ENCODE results near the gene NR2F2. TPM values are rescaled to one million over a fixed set of nuclear protein-coding genes. Genes with fewer than 3 reads are reported as not detected.

The NR2F2 gene
- total RNA-seq, 4 donors from 2014 or later = 11.3 to 29.5 (median 18.4) TPM

DNA sequence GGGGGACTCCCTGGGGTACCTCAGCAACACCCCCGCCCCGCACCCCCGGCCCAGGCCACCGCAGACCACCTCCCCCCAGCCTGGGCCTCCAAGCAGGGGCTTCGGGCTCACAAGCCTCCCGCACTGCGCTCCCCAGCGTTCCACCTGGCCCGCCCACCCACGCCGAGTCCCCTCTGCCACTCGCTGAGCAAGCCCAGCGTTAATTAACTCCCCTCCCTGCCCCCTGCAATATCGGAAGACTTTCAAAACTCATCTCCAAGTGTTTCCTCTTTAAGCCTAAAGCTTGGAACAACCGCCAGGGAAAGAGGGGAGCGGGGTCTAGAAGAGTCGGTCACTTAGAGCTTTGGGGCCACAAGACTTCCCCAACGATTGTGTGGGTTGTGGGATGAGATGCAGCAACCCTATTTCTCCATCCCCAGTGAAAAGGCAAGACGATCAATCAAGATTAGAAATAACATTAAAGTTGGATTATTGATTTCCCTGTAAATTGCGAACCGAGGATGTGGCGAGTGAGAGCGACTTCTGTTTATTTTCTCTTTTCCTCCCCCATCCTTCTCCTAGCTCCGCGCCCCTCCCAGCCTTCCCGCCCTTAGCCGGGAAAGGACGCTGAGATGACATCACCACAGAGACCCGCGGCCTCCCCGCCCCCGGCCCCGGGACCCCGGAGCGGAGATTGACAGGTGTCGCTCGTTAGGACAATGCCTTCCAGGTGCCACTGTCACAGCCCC is 30.2 kb downstream of the NR2F2 start:
- no peaks in the 10 kb centered on the region for H3K36me3 ChIP-seq
- H3K27me3 ChIP-seq = peaks cover 89% of the 10 kb centered on the region
- 26 to 33% methylated on average over 1 to 37 of the region's 37 CpGs for WGBS, 2 donors (ENCODE audit: low coverage in 1 of 2)
- H3K4me3 ChIP-seq = peak overlapping the region in 3 of 4 donors; percentile 19 to 39 (median 24)
- no peak for DNase-seq
- no peak for TF ChIP-seq POLR2AphosphoS5 (IDR thresholded peaks at IDR 0.05)
- TF ChIP-seq EP300 (IDR thresholded peaks at IDR 0.05; ENCODE audit: low read depth) = no peak
- TF ChIP-seq, protein P1, sequence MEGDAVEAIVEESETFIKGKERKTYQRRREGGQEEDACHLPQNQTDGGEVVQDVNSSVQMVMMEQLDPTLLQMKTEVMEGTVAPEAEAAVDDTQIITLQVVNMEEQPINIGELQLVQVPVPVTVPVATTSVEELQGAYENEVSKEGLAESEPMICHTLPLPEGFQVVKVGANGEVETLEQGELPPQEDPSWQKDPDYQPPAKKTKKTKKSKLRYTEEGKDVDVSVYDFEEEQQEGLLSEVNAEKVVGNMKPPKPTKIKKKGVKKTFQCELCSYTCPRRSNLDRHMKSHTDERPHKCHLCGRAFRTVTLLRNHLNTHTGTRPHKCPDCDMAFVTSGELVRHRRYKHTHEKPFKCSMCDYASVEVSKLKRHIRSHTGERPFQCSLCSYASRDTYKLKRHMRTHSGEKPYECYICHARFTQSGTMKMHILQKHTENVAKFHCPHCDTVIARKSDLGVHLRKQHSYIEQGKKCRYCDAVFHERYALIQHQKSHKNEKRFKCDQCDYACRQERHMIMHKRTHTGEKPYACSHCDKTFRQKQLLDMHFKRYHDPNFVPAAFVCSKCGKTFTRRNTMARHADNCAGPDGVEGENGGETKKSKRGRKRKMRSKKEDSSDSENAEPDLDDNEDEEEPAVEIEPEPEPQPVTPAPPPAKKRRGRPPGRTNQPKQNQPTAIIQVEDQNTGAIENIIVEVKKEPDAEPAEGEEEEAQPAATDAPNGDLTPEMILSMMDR (IDR thresholded peaks at IDR 0.05) = no peak
- TF ChIP-seq POLR2A (IDR thresholded peaks at IDR 0.05) = no peak
- H3K27ac ChIP-seq = peak overlapping the region in 1 of 4 donors; percentile 59
- intact Hi-C loops (cut with DNase I; ENCODE audit: low total_unique reads) (loop anchor here (5.0 kb wide), 1 partner anchor 1517 kb away; no protein-coding TSS in a partner anchor), in situ Hi-C loops (cut with MboI; ENCODE audit: low pct_ligation_motif_present in 1 of 4, low pct_unique_long_range_greater_than_20kb in 1 of 4, low sequenced_read_pairs in 3 of 4) (loop anchor here in 2 of 4 donors (25.0 kb wide), 3 partner anchors 527 to 1402 kb away; no protein-coding TSS in a partner anchor)
- H3K4me1 ChIP-seq = peaks cover 0 to 26% (median 13%) of the 10 kb centered on the region in 4 donors
- H3K9me3 ChIP-seq = no peaks in the 10 kb centered on the region

DNA sequence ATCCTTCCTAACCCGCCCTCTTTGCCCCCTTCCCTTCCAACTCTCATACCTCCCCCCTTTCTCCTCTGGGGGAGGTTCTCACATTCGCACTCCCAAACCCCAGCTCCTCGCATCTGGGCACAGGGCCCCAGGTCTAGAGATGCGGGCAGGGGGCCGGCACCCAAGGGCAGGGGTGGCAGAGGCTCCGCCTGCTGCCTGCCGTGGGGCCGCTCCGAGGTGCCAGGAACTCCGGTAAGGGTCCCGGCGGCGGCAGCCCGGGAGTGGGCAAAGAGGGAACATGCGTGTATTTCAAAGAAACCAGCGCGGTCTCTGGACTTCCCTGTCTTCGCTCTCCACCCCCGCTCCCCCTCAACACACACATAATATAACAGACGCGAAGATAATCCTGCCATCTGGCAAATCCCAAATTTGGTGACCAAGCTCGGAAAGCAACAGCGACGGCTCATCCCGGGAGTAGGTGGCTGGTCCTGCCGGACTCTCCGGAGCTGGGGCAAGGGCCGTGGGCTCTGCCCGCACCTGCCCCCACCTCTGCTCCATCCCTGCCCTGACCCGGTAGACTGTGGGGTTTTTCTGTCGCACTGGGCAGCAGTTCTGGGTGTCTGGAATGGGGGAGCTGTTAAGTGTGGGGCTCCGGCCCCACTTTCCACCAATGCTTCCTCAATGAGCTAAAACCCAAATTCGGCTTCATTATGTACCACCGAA is 31.0 kb downstream of the NR2F2 start:
- H3K4me3 ChIP-seq = no peak overlapping the region
- TF ChIP-seq EP300 (IDR thresholded peaks at IDR 0.05; ENCODE audit: low read depth) = no peak
- no peak for TF ChIP-seq POLR2A (IDR thresholded peaks at IDR 0.05)
- TF ChIP-seq, protein P1 (IDR thresholded peaks at IDR 0.05) = no peak
- no peak for TF ChIP-seq POLR2AphosphoS5 (IDR thresholded peaks at IDR 0.05)
- WGBS, 2 donors (ENCODE audit: low coverage in 1 of 2) = 37 to 40% methylated on average over 2 to 34 of the region's 34 CpGs
- no peaks in the 10 kb centered on the region for H3K9me3 ChIP-seq
- in situ Hi-C loops (cut with MboI; ENCODE audit: low pct_ligation_motif_present in 1 of 4, low pct_unique_long_range_greater_than_20kb in 1 of 4, low sequenced_read_pairs in 3 of 4) = loop anchor here in 2 of 4 donors (25.0 kb wide), 3 partner anchors 526 to 1401 kb away; no protein-coding TSS in a partner anchor
- H3K27ac ChIP-seq = no peak overlapping the region
- intact Hi-C loops (cut with DNase I; ENCODE audit: low total_unique reads) = loop anchor here (5.0 kb wide), 1 partner anchor 1516 kb away; no protein-coding TSS in a partner anchor
- peaks cover 93% of the 10 kb centered on the region for H3K27me3 ChIP-seq
- no peaks in the 10 kb centered on the region for H3K36me3 ChIP-seq
- DNase-seq = no peak
- peaks cover 0 to 20% (median 10%) of the 10 kb centered on the region in 4 donors for H3K4me1 ChIP-seq

DNA sequence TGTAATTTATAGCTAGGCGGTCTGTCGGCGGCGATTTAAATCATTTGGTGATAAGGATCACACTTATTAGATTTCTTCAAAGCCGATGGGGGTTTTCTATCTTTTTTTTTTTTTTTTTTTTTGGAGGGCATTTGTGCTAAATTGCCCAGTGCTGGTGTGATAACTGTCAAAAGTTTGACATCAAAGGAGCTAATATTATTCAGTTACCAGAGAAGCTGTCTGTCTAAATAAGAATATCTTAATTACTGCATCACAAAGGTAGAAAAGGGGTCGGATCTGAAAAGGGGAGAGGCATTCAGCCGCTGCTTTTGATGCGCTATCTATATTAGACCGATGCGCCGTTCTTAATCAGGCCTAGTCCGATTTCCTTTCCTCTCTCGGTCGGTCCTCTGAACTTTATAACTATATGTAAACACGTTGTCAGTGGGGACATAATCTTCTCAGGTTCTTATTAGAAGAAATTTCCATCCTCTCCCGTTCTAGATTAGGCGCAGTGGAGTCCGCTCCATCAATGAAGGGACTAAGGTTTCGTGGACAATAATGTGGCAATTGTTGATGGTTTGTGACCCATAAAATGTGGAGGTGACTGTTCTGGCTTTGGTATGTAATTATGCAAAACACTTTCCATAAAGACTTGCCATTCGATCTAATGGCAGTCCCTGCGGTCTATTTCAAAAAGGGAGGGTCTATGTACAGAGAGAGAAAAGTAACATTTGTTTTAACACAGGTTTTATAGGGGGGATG is 31.7 kb downstream of the NR2F2 start:
- H3K4me1 ChIP-seq = peaks cover 0 to 18% (median 8%) of the 10 kb centered on the region in 4 donors
- DNase-seq = no peak
- H3K4me3 ChIP-seq = no peak overlapping the region
- in situ Hi-C loops (cut with MboI; ENCODE audit: low pct_ligation_motif_present in 1 of 4, low pct_unique_long_range_greater_than_20kb in 1 of 4, low sequenced_read_pairs in 3 of 4) (loop anchor here in 2 of 4 donors (25.0 kb wide), 3 partner anchors 525 to 1400 kb away; no protein-coding TSS in a partner anchor), intact Hi-C loops (cut with DNase I; ENCODE audit: low total_unique reads) (loop anchor here (5.0 kb wide), 1 partner anchor 1515 kb away; no protein-coding TSS in a partner anchor)
- no peaks in the 10 kb centered on the region for H3K36me3 ChIP-seq
- peaks cover 98% of the 10 kb centered on the region for H3K27me3 ChIP-seq
- 43 to 58% methylated on average over 12 to 21 of the region's 21 CpGs for WGBS, 2 donors (ENCODE audit: low coverage in 1 of 2)
- H3K9me3 ChIP-seq = no peaks in the 10 kb centered on the region
- no peak for TF ChIP-seq POLR2A (IDR thresholded peaks at IDR 0.05)
- TF ChIP-seq, protein P1 (IDR thresholded peaks at IDR 0.05) = no peak
- no peak for TF ChIP-seq EP300 (IDR thresholded peaks at IDR 0.05; ENCODE audit: low read depth)
- no peak for TF ChIP-seq POLR2AphosphoS5 (IDR thresholded peaks at IDR 0.05)
- no peak overlapping the region for H3K27ac ChIP-seq

All from transverse colon (tissue), 4 donors.